H9 (cell line): ENCODE results near the gene DIP2C. TPM values are rescaled to one million over a fixed set of nuclear protein-coding genes. Genes with fewer than 3 reads are reported as not detected.

ENCODE experiments used
- DNase-seq: peaks from one replicate; pipeline ENCODE4 v3.0.0-alpha.2; 2017
- H2AFZ ChIP-seq: one replicate; pipeline ENCODE4 v1.6.1; 2013; ENCODE audit warnings: mild to moderate bottlenecking, low read length, control low read depth, moderate library complexity
- H2AK5ac ChIP-seq: 2 replicates; pipeline ENCODE4 v1.6.1; 2013; ENCODE audit warnings: low read length, control low read depth, mixed read lengths; ENCODE audit not compliant: insufficient read length
- H2BK120ac ChIP-seq: one replicate; pipeline ENCODE4 v1.6.1; 2013; ENCODE audit warnings: low read depth, mild to moderate bottlenecking, low read length, control low read depth, inconsistent platforms; ENCODE audit not compliant: poor library complexity, severe bottlenecking
- H2BK12ac ChIP-seq: 2 replicates; pipeline ENCODE4 v1.6.1; 2013; ENCODE audit warnings: low read length, control low read depth, mixed read lengths, low read depth; ENCODE audit not compliant: insufficient read length
- H2BK15ac ChIP-seq: 2 replicates; pipeline ENCODE4 v1.6.1; 2013; ENCODE audit warnings: low read depth, low read length, control low read depth
- H2BK20ac ChIP-seq: one replicate; pipeline ENCODE4 v1.6.1; 2013; ENCODE audit warnings: low read depth, mild to moderate bottlenecking, low read length, control low read depth, inconsistent platforms; ENCODE audit not compliant: poor library complexity, severe bottlenecking
- H2BK5ac ChIP-seq: 2 replicates; pipeline ENCODE4 v1.6.1; 2013; ENCODE audit warnings: low read length, control low read depth, mixed read lengths; ENCODE audit not compliant: insufficient read length
- H3K14ac ChIP-seq: 2 replicates; pipeline ENCODE4 v1.6.1; 2013; ENCODE audit warnings: low read length, control low read depth; ENCODE audit not compliant: insufficient read depth
- H3K18ac ChIP-seq: 2 replicates; pipeline ENCODE4 v1.6.1; 2013; ENCODE audit warnings: low read depth, mild to moderate bottlenecking, mixed read lengths, low read length, control low read depth; ENCODE audit not compliant: insufficient read length
- H3K23ac ChIP-seq: 2 replicates; pipeline ENCODE4 v1.6.1; 2013; ENCODE audit warnings: low read length, control low read depth, mixed read lengths, low read depth; ENCODE audit not compliant: insufficient read length
- H3K23me2 ChIP-seq: 2 replicates; pipeline ENCODE4 v1.6.1; 2013; ENCODE audit warnings: low read depth, mild to moderate bottlenecking, mixed read lengths, low read length, control low read depth; ENCODE audit not compliant: insufficient read length, poor library complexity, severe bottlenecking
- H3K27ac ChIP-seq: 2 replicates; pipeline ENCODE4 v1.5.1; 2013; ENCODE audit warnings: low read length, control low read depth, mixed read lengths, low read depth; ENCODE audit not compliant: insufficient read length
- H3K27me3 ChIP-seq: 2 replicates; pipeline ENCODE4 v1.6.1; 2013; ENCODE audit warnings: low read length, control low read depth, inconsistent platforms; ENCODE audit not compliant: insufficient read depth
- H3K4ac ChIP-seq: 2 replicates; pipeline ENCODE4 v1.6.1; 2013; ENCODE audit warnings: low read depth, mild to moderate bottlenecking, control low read depth, inconsistent platforms, low read length, moderate library complexity
- H3K4me1 ChIP-seq: 2 replicates; pipeline ENCODE4 v1.6.1; 2013; ENCODE audit warnings: low read length, control low read depth, inconsistent platforms; ENCODE audit not compliant: insufficient read depth
- H3K4me2 ChIP-seq: 2 replicates; pipeline ENCODE4 v1.6.1; 2013; ENCODE audit warnings: low read length, control low read depth, mixed read lengths; ENCODE audit not compliant: insufficient read length, insufficient read depth
- H3K56ac ChIP-seq: 2 replicates; pipeline ENCODE4 v1.6.1; 2013; ENCODE audit warnings: low read depth, mild to moderate bottlenecking, mixed read lengths, low read length, control low read depth; ENCODE audit not compliant: insufficient read length
- H3K79me1 ChIP-seq: 2 replicates; pipeline ENCODE4 v1.6.1; 2013; ENCODE audit warnings: low read depth, mild to moderate bottlenecking, moderate library complexity, low read length, control low read depth, inconsistent platforms; ENCODE audit not compliant: insufficient read depth, poor library complexity, severe bottlenecking
- H3K79me2 ChIP-seq: 2 replicates; pipeline ENCODE4 v1.6.1; 2013; ENCODE audit warnings: low read length, control low read depth, inconsistent platforms; ENCODE audit not compliant: insufficient read depth
- H3K9ac ChIP-seq: 2 replicates; pipeline ENCODE4 v1.6.1; 2013; ENCODE audit warnings: low read length, control low read depth, mixed read lengths; ENCODE audit not compliant: insufficient read length; ENCODE audit errors: extremely low read depth
- H3K9me3 ChIP-seq: one replicate; pipeline ENCODE4 v1.6.1; 2013; ENCODE audit warnings: low read depth, low read length, inconsistent platforms; ENCODE audit not compliant: control insufficient read depth
- H3T11ph ChIP-seq: one replicate; pipeline ENCODE4 v1.6.1; 2013; ENCODE audit warnings: mild to moderate bottlenecking, low read length, control low read depth, inconsistent platforms
- H4K20me1 ChIP-seq: one replicate; pipeline ENCODE4 v1.6.1; 2013; ENCODE audit not compliant: control insufficient read depth, insufficient read length, insufficient read depth
- H4K5ac ChIP-seq: 2 replicates; pipeline ENCODE4 v1.6.1; 2013; ENCODE audit warnings: low read depth, mild to moderate bottlenecking, mixed read lengths, low read length, control low read depth; ENCODE audit not compliant: insufficient read length
- H4K8ac ChIP-seq: replicated peaks from 2 replicates; pipeline ENCODE4 v1.6.1; 2013; ENCODE audit warnings: low read length, control low read depth, mixed read lengths, low read depth; ENCODE audit not compliant: insufficient read length
- H4K91ac ChIP-seq: 2 replicates; pipeline ENCODE4 v1.6.1; 2013; ENCODE audit warnings: low read depth, mild to moderate bottlenecking, moderate library complexity, mixed read lengths, low read length, control low read depth; ENCODE audit not compliant: insufficient read length
- H3K27ac Mint-ChIP-seq, 3 experiments: 2 replicates in 2 of 3; 3 replicates in 1 of 3; pipeline ENCODE4 v1.8.0; 2020 to 2021; ENCODE audit warnings: mixed read lengths in 3 of 3, mild to moderate bottlenecking in 1 of 3, moderate library complexity in 1 of 3
- H3K27me3 Mint-ChIP-seq: 2 replicates; pipeline ENCODE4 v1.8.0; 2021; ENCODE audit warnings: low read depth, mild to moderate bottlenecking, moderate library complexity, mixed read lengths
- H3K36me3 Mint-ChIP-seq, 3 experiments: 2 replicates in 2 of 3; 3 replicates in 1 of 3; pipeline ENCODE4 v1.8.0; 2020 to 2021; ENCODE audit warnings: low read depth in 3 of 3, mixed read lengths in 3 of 3; ENCODE audit not compliant: insufficient read depth in 1 of 3
- H3K4me1 Mint-ChIP-seq, 2 experiments: 2 replicates each; pipeline ENCODE4 v1.8.0; 2020; ENCODE audit warnings: mixed read lengths in 2 of 2
- H3K4me3 Mint-ChIP-seq, 2 experiments: 2 replicates in 1 of 2; 3 replicates in 1 of 2; pipeline ENCODE4 v1.8.0; 2020 to 2021; ENCODE audit warnings: mild to moderate bottlenecking in 2 of 2, mixed read lengths in 2 of 2, moderate library complexity in 1 of 2
- H3K9me3 Mint-ChIP-seq, 2 experiments: 2 replicates in 1 of 2; 3 replicates in 1 of 2; pipeline ENCODE4 v1.8.0; 2020; ENCODE audit warnings: mild to moderate bottlenecking in 2 of 2, mixed read lengths in 2 of 2, moderate library complexity in 1 of 2
- CTCF ChIP-seq: fragments of 200-600 bp; sonication (generic); conservative IDR thresholded peaks from 3 replicates; pipeline ENCODE4 v1.8.0; 2021; ENCODE audit warnings: antibody characterized with exemption, mild to moderate bottlenecking
- WGBS: extraction: QIAGEN DNeasy Blood & Tissue Kit; methylation state at CpG from one replicate; pipeline ENCODE4 v1.1.7; 2013; ENCODE audit warnings: missing lambda C conversion rate, low lambda C conversion rate, mixed read lengths; ENCODE audit not compliant: insufficient read length; ENCODE audit errors: extremely low coverage; 5-methylcytosine and 5-hydroxymethylcytosine counted together
- total RNA-seq: library from RNA; stranded (reverse); gene quantifications from 2 replicates; pipeline ENCODE4 v1.2.1, GENCODE V29; 2021

The DIP2C gene
- total RNA-seq, 1 experiment from 2014 or later = 7.9 TPM

- H3K27me3 Mint-ChIP-seq = no peaks in the 10 kb centered on the region; the same call in 1 of the 2 replicates
- no peak overlapping the region for H3K56ac ChIP-seq
- H3K23ac ChIP-seq = no peak overlapping the region
- no peak overlapping the region for H3K4me2 ChIP-seq
- H3K23me2 ChIP-seq = no peaks in the 10 kb centered on the region
- DNase-seq = no peak
- WGBS = no CpG with 5 or more reads among the region's 12 CpGs
- no peak overlapping the region for H3T11ph ChIP-seq
- H3K18ac ChIP-seq = no peak overlapping the region
- no peak overlapping the region for H2AK5ac ChIP-seq
- H2BK5ac ChIP-seq = no peak overlapping the region
- no peak overlapping the region for H3K14ac ChIP-seq
- H2BK15ac ChIP-seq = no peak overlapping the region
- H3K4me1 Mint-ChIP-seq = peaks cover 28 to 44% of the 10 kb centered on the region in 2 experiments
- no peak overlapping the region for H2BK12ac ChIP-seq
- no peaks in the 10 kb centered on the region for H3K27me3 ChIP-seq
- H3K9me3 Mint-ChIP-seq = no peaks in the 10 kb centered on the region
- no peak for TF ChIP-seq CTCF
- no peaks in the 10 kb centered on the region for H3K79me1 ChIP-seq
- no peak overlapping the region for H4K5ac ChIP-seq
- no peak overlapping the region for H2BK20ac ChIP-seq
- H2BK120ac ChIP-seq = no peak overlapping the region
- no peaks in the 10 kb centered on the region for H3K9me3 ChIP-seq
- H4K8ac ChIP-seq = no peak overlapping the region
- no peak overlapping the region for H4K91ac ChIP-seq
- no peaks in the 10 kb centered on the region; the same call in 1 of the 2 replicates for H3K79me2 ChIP-seq
- H2AFZ ChIP-seq = no peak overlapping the region
- H3K4me3 Mint-ChIP-seq = no peak overlapping the region
- no peak overlapping the region for H3K4ac ChIP-seq
- peaks cover 0 to 4% (median 0%) of the 10 kb centered on the region in 3 experiments; a peak in 5 of 7 replicates for H3K36me3 Mint-ChIP-seq
- peaks cover 7% of the 10 kb centered on the region; the same call in 1 of the 2 replicates for H3K4me1 ChIP-seq
- H3K27ac ChIP-seq = no peak overlapping the region
- H3K27ac Mint-ChIP-seq = no peak overlapping the region
- H3K9ac ChIP-seq = no peak overlapping the region
- H4K20me1 ChIP-seq = peaks cover 2% of the 10 kb centered on the region
Measured at GRCh38 chr10:620971-621370, 68.5 kb downstream of the DIP2C start.
